NCI-H146 (cell line): ENCODE data around the gene SASS6.

Experiments used
- DNase-seq: peaks from one replicate; lab custom pipeline; 2025; lab: John Stamatoyannopoulos, UW

Gene SASS6, protein sequence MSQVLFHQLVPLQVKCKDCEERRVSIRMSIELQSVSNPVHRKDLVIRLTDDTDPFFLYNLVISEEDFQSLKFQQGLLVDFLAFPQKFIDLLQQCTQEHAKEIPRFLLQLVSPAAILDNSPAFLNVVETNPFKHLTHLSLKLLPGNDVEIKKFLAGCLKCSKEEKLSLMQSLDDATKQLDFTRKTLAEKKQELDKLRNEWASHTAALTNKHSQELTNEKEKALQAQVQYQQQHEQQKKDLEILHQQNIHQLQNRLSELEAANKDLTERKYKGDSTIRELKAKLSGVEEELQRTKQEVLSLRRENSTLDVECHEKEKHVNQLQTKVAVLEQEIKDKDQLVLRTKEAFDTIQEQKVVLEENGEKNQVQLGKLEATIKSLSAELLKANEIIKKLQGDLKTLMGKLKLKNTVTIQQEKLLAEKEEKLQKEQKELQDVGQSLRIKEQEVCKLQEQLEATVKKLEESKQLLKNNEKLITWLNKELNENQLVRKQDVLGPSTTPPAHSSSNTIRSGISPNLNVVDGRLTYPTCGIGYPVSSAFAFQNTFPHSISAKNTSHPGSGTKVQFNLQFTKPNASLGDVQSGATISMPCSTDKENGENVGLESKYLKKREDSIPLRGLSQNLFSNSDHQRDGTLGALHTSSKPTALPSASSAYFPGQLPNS

GRCh38 chr1:100132566-100133477 lies at the start of gene SASS6, which contains the start of gene TRMT13:
TSS of gene SASS6 (minus strand) at chr1:100132930. CDS start at chr1:100132814, 116 bp downstream.
TSS of gene TRMT13 (plus strand) at chr1:100133163. CDS start at chr1:100133169, 6 bp downstream.
- DNase-seq, result peak; percentile 98

GRCh38 chr1:100178091-100178490 lies 45.4 kb upstream of the SASS6 start, which contains the start of gene LRRC39:
TSS of gene LRRC39 (minus strand) at chr1:100178256. CDS start at chr1:100168516, 9,740 bp downstream.
- no peak for DNase-seq

- DNase-seq, result no peak
Measured at GRCh38 chr1:100177295-100178041, 44.7 kb upstream of the SASS6 start.

- DNase-seq, result no peak
Measured at GRCh38 chr1:100168051-100168450, 35.3 kb upstream of the SASS6 start.

GRCh38 chr1:100164702-100165101 lies 32.0 kb upstream of the SASS6 start:
- DNase-seq, result no peak

GRCh38 chr1:100164216-100164615 lies 31.5 kb upstream of the SASS6 start:
- no peak for DNase-seq

DNA sequence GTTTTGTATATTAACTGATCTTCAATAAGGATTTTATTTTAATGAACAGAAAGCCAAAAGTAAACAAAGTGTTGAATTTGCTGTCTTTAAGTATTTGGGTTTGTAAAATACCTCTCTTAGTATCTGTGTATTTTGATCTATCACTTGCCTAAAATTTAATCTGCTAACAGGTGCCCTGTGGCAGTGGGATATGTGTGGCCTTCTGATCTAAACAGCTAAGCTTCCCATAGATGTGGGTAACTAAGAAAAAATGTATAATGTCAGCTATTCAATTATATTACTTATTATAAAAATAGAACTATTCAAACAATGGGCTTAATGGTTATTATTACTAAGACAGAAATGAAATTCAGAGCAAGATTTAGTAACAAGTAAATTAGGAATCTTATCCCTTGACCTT lies 30.2 kb upstream of the SASS6 start:
- no peak for DNase-seq

DNA sequence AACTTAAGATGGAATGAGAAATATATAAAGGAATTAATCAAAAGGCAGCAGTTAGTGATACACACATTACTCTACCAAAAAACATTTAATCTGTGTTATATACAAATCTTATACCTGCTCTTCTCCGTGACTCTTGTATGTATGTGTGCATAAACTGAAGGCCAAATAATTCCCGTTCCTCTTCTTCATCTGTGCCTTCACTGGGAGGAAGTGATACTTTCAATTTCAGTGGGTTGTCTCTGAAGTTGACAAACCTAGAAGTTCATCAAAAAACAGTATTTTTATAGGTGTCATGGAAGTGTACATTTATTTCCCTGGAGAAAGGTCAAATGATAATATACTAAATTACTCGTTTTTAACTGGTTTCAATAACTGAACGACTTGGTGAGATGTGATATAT lies 19.5 kb upstream of the SASS6 start:
- DNase-seq, result no peak

- no peak for DNase-seq
Measured at GRCh38 chr1:100151679-100152078, 18.9 kb upstream of the SASS6 start.

- DNase-seq, result no peak
Measured at GRCh38 chr1:100147875-100148274, 15.1 kb upstream of the SASS6 start.

GRCh38 chr1:100146958-100147357 lies 14.2 kb upstream of the SASS6 start:
- no peak for DNase-seq

- no peak for DNase-seq
Measured at GRCh38 chr1:100145116-100145515, 12.4 kb upstream of the SASS6 start.

GRCh38 chr1:100142343-100142742 lies 9.6 kb upstream of the SASS6 start:
- DNase-seq, result no peak

GRCh38 chr1:100141192-100141591 lies 8.5 kb upstream of the SASS6 start:
- DNase-seq, result no peak

- DNase-seq, result no peak
Measured at GRCh38 chr1:100137602-100138001, 4.9 kb upstream of the SASS6 start.

DNA sequence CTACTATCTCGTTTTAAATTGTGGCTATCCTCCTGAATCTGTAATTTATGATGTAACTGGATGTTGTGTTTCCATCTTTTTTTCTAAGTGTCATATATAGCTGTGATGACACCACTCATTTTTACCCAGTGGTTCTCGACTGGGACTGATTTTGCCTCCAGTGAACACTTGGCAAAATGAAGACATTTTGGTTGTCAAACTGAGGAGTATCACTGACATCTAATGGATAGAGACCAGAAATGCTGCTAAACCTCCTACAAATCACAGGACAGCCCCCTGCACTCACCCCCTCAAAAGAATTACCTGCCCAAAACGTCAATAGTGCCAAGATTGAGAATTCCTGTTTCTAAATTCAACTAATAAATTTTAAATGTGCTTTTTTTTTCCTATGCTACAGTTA lies 2.1 kb upstream of the SASS6 start:
- no peak for DNase-seq

DNA sequence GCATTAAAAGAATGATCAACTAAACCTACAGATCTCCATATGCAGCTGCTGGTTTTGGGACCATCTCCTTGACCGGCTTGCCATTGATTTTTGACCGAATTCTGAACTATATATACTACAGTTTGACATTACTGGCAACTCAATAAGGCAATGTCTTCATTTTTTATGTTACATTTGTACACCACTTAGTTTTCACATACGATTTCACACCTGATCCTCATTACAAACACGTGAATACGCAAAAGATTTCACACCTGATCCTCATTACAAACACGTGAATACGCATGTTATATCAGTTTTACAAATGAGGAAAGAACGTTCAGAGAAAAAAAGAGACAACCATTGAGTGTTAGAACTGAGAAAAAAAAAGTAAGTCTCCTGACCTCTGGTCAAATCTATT lies 1.1 kb downstream of the SASS6 start:
- DNase-seq, result no peak

- DNase-seq, result no peak
Measured at GRCh38 chr1:100130552-100131077, 2.1 kb downstream of the SASS6 start.

DNA sequence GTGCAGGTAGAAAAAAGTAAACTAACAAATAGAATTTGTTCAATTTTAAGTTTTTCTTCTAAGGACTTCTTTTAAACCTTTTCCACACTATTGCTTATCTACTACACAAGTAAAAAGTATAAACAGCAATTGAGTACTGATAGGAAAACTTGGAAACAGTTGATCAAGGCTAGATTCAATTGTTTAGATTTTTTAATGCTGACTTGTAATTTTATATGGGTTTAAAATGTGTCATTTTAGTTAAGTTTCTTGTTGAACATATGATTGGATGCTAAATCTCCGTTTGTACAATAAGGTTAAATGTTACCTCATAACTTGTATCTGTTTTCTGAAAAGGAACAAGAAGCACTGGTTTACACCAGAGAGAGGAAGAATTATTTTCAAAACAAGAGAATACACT lies 5.5 kb downstream of the SASS6 start:
- no peak for DNase-seq

GRCh38 chr1:100122177-100122576 lies 10.6 kb downstream of the SASS6 start:
- DNase-seq, result no peak

- DNase-seq, result no peak
Measured at GRCh38 chr1:100115524-100115923, 17.2 kb downstream of the SASS6 start.
